ENCODE data around the gene PRPF6.
A peak's percentile ranks its signal among the peaks of the same experiment; 100 is the strongest.

- TF ChIP-seq CTCF (IDR thresholded peaks at IDR 0.05; ENCODE audit: poor library complexity, severe bottlenecking), result no peak
- peak; percentile 21 for TF ChIP-seq RAD21 (conservative IDR thresholded peaks at IDR 0.05)
- peak; percentile 63 for TF ChIP-seq REST (IDR thresholded peaks at IDR 0.05; ENCODE audit: borderline replicate concordance)
- TF ChIP-seq EZH2 (IDR thresholded peaks at IDR 0.05; ENCODE audit: borderline replicate concordance, insufficient read depth, low read length, poor library complexity, severe bottlenecking), result no peak
- TF ChIP-seq EP300 (conservative IDR thresholded peaks at IDR 0.05; ENCODE audit: poor library complexity, severe bottlenecking), result peak; percentile 10
- peak; percentile 87 for TF ChIP-seq POLR2AphosphoS5 (IDR thresholded peaks at IDR 0.05)
- no peak for TF ChIP-seq SMC3 (conservative IDR thresholded peaks at IDR 0.05; ENCODE audit: poor library complexity)
- peak; percentile 41 for TF ChIP-seq TAF1 (IDR thresholded peaks at IDR 0.05; ENCODE audit: low read depth)
- peak; percentile 92 for TF ChIP-seq MXI1 (conservative IDR thresholded peaks at IDR 0.05; ENCODE audit: poor library complexity, severe bottlenecking)
Observed at GRCh38 chr20:63955827-63956663, 24.9 kb upstream of the PRPF6 start, which contains the start of gene UCKL1.
